PFSK-1 (cell line): ENCODE measurements around the gene RBL2.

ENCODE experiments used
- FOXP2 ChIP-seq: optimal IDR thresholded peaks from 2 replicates; pipeline ENCODE3; 2011; ENCODE audit warnings: borderline replicate concordance, control low read depth, inconsistent platforms; ENCODE audit not compliant: insufficient read depth; ENCODE audit errors: extremely low read length, extremely low read depth
- POLR2AphosphoS5 ChIP-seq: IDR thresholded peaks from 2 replicates; pipeline ENCODE4 v1.6.1; 2012; ENCODE audit warnings: low read depth, mild to moderate bottlenecking, control low read depth, low read length, moderate library complexity
- REST ChIP-seq, 2 experiments: IDR thresholded peaks; 2 replicates each; pipeline versions ENCODE4 v1.6.1 to v1.8.0; 2011 to 2012; ENCODE audit warnings: low read depth in 2 of 2, low read length in 2 of 2, control low read depth in 1 of 2, inconsistent platforms in 1 of 2, mild to moderate bottlenecking in 1 of 2, moderate library complexity in 1 of 2; ENCODE audit not compliant: insufficient read depth in 1 of 2
- SIN3A ChIP-seq: IDR thresholded peaks from 2 replicates; pipeline ENCODE4 v1.6.1; 2012; ENCODE audit warnings: mild to moderate bottlenecking, low read length, moderate library complexity, borderline replicate concordance; ENCODE audit not compliant: insufficient read depth
- TAF1 ChIP-seq: IDR thresholded peaks from 2 replicates; pipeline ENCODE4 v1.6.1; 2012; ENCODE audit warnings: low read length, control low read depth, borderline replicate concordance; ENCODE audit not compliant: insufficient read depth

The RBL2 gene

GRCh38 chr16:53530046-53530445 is 95.8 kb downstream of the RBL2 start:
- TF ChIP-seq SIN3A, result no peak

GRCh38 chr16:53530741-53531140 is 96.5 kb downstream of the RBL2 start:
- no peak for TF ChIP-seq REST (IDR thresholded peaks at IDR 0.05; ENCODE audit: insufficient read depth in 1 of 2, low read depth in 2 of 2, low read length in 2 of 2)
- no peak for TF ChIP-seq FOXP2
- TF ChIP-seq TAF1, result no peak
- TF ChIP-seq POLR2AphosphoS5, result no peak
- TF ChIP-seq SIN3A, result no peak

GRCh38 chr16:53534206-53534605 is 99.9 kb downstream of the RBL2 start:
- TF ChIP-seq TAF1 (no peak), FOXP2 (no peak), REST (IDR thresholded peaks at IDR 0.05; ENCODE audit: insufficient read depth in 1 of 2, low read depth in 2 of 2, low read length in 2 of 2) (no peak)

- TF ChIP-seq FOXP2, result no peak
Measured at GRCh38 chr16:53537626-53538025, 103.4 kb downstream of the RBL2 start.
